Measurements from ENCODE around the gene TGFB2.

DNA sequence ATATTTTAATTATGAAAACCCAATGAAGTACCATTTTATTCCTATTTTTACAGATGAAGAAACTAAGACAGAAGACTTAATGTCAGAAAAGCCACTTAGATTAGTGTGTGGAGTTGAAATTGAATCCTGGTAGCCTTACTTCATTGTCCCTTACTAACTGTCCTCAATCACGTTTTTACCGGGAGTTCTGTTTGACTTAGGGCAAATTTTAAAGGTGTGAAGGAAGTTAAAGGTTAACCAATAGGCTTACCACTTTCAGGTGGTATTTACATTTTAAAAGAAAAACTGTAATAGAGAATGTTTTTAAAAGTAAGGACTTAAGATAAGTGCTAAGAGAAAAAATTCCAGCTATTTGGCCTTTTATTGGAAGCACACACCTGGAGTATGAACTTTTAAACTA is 47.7 kb upstream of the TGFB2 start:
- TF ChIP-seq, protein P1, sequence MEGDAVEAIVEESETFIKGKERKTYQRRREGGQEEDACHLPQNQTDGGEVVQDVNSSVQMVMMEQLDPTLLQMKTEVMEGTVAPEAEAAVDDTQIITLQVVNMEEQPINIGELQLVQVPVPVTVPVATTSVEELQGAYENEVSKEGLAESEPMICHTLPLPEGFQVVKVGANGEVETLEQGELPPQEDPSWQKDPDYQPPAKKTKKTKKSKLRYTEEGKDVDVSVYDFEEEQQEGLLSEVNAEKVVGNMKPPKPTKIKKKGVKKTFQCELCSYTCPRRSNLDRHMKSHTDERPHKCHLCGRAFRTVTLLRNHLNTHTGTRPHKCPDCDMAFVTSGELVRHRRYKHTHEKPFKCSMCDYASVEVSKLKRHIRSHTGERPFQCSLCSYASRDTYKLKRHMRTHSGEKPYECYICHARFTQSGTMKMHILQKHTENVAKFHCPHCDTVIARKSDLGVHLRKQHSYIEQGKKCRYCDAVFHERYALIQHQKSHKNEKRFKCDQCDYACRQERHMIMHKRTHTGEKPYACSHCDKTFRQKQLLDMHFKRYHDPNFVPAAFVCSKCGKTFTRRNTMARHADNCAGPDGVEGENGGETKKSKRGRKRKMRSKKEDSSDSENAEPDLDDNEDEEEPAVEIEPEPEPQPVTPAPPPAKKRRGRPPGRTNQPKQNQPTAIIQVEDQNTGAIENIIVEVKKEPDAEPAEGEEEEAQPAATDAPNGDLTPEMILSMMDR (IDR thresholded peaks at IDR 0.05): no peak
- TF ChIP-seq POLR2A (IDR thresholded peaks at IDR 0.05): no peak

All from thyroid gland (tissue), 4 donors.